GM21737 (cell line): Measurements from ENCODE around the gene POP5.
"Not testable (repeated sequence)": the region's sequence is repeated elsewhere in the genome, so short reads cannot be mapped to it uniquely, and the experiment has no call there.

Experiments used
- ATAC-seq: cut with Tn5 transposase; IDR thresholded peaks from one replicate; pipeline ENCODE4 v1.9.1; 2021; ENCODE audit warnings: mild to moderate bottlenecking, moderate library complexity; ENCODE audit not compliant: unreplicated experiment

Gene POP5

GRCh38 chr12:120538281-120539156 lies 42.7 kb downstream of the POP5 start:
- no peak for ATAC-seq

DNA sequence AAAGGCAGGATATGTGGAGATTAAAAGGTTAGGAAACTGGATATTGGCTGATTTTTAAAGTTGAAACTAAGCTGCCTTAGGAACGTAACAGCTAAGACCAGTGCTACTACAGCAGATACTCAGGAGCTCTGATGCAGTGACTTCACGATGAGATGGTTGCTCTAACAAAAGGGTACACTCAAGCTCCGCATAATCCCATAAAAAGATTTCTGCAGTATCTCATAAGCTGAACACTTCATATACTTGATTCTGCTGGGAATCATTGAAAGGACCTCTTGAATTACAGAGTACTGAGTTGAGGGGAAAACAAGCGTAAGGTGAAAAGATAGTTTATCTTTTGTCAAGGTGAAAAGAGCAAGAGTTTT lies 43.4 kb downstream of the POP5 start:
- no peak for ATAC-seq

DNA sequence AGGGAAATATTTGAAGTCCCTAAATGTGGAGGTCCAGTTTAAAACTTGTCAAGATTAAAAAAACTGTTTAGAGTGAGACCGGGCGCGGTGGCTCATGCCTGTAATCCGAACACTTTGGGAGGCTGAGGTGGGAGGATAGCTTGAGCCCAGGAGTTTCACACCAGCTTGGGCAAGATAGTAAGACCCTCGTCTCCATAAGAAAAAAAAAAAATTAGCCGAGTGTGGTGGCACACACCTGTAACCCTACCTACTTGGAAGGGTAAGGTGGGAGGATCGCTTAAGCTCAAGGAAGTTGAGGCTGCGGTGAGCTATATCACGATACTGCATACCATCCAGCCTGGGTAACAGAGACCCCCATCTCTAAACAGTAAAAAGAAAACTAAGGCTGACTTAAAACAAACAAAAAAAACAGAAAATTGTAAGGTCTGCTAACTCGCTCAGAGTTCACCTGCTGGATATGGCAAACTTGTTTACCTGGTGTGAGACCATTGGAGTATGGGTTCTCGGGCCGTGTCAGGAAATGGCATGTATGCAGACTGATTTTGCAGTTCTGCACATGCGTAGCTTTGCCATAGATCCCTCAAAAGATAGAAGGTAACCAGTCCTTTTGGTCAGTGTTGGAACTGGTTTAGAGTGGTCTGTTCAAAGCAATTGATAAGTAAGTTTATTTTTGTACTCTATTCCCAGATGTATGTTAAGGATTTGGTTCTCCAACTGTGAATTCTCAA lies 45.0 kb downstream of the POP5 start:
- no peak for ATAC-seq

DNA sequence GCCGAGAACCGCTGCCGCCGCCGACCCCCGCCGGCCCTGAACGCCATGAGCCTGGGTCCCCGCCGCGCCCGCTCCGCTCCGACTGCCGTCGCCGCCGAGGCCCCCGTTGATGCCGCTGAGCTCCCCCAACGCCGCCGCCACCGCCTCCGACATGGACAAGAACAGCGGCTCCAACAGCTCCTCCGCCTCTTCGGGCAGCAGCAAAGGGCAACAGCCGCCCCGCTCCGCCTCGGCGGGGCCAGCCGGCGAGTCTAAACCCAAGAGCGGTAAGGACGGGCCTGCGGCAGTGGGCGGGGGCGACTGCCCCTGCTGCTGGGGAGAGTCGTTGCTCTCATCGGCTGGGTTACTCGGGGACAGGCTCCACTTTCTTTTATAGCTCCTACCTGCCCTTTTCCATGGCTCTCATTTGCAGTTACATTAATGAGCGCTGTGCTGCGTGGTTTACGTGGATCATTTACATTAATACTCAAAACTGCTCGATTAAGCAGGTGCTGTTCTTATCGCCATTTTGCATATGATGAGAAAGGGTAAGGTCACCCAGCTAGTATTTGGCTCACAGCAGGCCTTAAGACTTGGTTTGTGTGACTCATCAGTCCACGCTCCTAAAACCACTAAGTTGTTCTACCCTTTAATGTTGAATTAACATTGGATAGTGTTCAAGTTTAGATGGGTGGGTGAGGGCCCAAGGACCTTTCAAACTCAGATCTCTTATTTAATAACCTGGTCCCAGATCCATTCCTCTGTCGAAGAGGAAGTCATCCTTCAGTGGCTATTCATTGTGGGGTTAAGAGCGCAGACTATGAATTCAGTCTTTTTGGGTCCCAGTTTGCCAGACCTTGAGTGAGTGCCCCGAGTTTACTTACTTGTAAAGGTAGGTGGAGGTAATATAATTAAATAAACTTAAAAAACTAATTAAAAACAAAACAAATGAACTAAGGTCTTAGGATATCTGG lies 46.2 kb downstream of the POP5 start:
- ATAC-seq = peak; percentile 34

- peak; percentile 48 for ATAC-seq
These were observed 46.9 kb downstream of the POP5 start, which contains the start of gene RNF10 for GRCh38 chr12:120534203-120534702. Gene RNF10 (plus strand): TSS chr12:120534356. CDS start chr12:120534812, 456 bp downstream.

DNA sequence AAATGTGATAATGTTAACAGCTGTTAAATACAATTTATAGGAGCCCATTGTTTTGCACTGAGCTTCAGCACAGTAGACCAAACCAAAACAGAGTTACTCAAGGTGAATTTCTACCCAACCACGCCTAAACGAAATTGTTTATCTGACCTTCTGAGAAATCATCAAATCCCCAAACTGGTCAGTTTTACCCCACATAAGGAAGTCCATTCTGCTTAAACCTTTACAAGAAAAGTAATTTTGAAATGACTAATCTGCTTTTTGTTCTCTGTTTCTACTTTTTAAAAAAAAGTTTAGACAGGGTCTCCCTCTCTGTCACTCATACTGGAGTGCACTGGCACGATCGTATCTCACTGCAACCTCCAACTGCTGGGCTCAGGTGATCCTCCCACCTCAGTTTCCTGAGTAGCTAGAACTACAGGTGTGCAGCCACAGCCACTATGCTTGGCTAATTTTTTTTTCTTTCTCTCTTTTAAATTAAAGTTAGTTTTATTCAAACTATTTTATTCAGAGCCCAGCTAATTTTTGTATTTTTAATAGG lies 48.4 kb downstream of the POP5 start:
- no peak for ATAC-seq

- not testable (repeated sequence) for ATAC-seq
These were observed 50.8 kb downstream of the POP5 start for GRCh38 chr12:120530418-120530761.

DNA sequence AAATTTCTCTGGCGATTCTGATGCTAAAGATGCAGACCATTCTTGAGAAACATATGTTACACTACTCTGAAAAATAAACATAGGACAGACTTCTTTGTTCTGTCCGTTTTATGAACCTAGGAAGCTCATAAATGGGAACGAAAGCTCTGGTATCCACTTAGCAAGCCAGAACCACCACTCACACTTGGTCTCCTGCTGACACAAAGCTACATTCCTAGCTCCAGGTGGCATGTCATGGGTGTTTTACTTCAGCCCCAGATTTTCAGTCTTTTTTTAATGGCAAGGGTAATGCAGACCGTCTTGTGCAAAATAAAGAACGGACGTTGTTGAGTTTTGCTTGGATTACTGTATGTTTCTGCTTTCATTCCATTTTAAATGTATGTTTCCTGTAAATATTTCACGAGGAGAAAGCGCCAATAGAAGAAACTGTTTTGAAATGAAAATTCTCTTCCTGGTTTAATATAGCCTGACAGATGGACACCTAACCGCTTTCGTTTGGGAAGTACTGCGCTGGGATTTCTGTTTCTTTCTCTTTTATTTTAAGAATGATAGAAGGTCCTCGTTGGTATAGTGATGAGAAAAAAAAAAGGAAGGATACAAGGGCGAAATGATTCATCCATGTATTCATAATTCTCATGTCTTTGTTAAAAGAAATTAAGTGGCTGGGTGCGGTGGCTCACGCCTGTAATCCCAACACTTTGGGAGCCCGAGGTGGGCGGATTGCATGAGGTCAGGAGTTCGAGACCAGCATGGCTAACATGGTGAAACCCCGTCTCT lies 51.4 kb downstream of the POP5 start:
- ATAC-seq = no peak

DNA sequence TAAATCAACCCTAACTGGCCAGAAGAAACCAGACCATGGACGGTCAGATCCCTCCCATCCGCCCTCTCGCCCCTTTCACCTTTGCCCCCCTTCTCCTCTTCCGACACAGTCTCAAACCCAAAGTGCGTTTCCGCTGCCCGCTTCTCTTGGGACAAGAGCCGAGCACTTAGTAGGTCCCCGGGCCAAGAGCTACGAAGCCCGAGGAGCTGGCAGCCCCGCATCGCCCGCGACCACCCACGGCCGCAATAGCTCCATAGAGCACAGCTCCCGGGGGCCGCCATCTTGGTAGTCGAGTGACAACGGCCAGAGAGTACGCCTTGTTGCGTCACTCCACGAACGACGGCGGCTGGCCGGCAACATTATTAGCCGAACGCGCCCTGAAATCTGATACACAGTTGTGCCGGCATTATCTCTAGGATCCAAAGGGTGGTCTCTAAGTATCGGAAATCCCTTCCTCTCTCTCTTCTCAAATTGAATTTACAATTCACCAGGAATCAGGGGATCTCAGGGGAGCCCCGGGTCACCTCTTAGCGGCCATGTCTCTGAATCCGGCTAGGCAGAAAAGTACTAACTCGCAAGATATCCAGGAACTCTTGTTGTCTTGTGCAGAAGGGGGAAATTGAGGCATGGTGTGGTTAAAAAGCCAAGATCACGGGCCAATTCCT lies 52.2 kb downstream of the POP5 start, which contains the start of gene COQ5:
Gene COQ5 (minus strand): TSS at position 298 of the 665 bp plus-strand sequence. CDS start 17 bp downstream, at position 281.
- peak; percentile 56 for ATAC-seq
